NCI-H345 treated with DMSO at 0.1 percent for 48 hours (cell line): Measurements from ENCODE around the gene NME5.
"Not testable (repeated sequence)": the region's sequence is repeated elsewhere in the genome, so short reads cannot be mapped to it uniquely, and the experiment has no call there.

Source experiments
- DNase-seq: peaks from one replicate; lab custom pipeline; 2025; ENCODE audit not compliant: unreplicated experiment; lab: John Stamatoyannopoulos, UW

NME5 gene

DNA sequence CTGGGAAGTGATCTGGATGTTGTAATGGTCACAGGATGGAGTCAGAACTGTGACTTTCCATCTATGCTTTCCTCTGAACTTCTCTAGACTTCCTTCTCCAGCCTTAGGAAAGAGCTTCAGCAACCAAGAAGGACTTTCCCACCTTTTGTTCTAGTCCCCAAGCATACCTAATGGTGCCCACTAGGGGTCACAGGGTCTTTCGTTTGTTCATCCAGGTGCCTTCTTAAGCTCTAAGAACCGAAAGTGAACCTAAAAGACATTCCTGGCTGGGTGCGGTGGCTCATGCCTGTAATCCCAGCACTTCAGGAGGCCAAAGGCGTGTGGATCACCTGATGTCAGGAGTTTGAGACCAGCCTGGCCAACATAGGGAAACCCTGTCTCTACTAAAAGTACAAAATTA, 57.2 kb downstream of the NME5 start:
- no peak for DNase-seq

DNA sequence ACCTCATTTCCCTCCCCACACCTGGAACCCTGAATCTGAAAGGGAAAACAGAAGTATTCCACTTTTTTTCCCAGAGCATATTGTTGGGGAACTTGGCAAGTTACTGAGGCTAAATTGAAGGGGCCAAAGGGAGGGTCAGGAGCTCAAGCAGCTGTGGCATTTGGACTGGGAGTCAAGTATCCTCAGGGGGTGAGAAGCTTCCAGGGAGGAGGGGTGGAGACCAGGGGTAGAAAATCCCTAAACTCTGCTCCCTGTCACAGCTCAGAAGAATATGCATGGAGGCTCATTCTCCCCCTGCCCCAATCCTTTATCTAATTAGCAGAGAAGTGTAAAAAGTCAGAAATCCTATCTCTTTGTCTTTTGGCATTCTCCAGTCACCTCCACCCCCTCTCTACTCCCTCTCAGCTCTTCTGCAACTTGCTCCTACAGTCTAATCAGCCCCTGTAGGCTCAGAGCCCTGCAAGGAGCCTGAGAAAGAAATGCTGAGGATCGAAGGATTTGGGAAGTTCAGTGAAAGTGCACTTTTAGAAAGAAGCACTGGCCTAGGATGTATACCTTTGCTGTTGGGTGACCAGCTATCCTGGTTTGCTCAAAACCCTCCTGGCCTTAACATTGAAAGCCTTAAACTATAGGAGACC, 61.1 kb downstream of the NME5 start:
- no peak for DNase-seq

DNA sequence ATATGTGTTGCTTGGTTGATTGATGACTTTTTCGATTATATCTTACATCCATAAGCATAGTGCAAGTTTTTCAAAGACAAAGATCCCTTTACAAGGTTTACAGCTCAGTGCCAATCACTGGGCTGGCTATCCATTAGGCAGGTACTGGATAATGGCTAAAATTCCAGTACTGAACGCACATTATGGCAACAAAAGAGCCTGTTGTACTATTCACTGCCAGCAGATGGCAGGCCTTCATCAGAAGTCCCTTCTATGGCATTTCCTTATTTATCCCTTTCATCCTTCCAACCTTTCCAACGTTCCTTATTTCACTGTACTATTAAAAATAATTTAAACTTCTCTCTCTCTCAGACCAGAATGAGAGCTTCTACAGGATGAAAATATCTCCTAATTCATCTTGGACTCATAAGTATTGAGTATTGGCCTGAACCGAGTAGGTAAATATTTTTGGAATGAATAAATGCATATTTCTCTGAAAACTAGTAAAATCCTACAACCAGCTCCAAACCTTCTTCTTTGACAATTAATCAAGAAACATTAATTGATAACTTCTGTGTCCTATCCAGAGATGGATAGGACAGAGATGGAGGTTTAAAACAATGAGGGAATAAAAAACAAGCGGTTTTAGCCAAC, 62.0 kb downstream of the NME5 start:
- peak; percentile 48 for DNase-seq

DNA sequence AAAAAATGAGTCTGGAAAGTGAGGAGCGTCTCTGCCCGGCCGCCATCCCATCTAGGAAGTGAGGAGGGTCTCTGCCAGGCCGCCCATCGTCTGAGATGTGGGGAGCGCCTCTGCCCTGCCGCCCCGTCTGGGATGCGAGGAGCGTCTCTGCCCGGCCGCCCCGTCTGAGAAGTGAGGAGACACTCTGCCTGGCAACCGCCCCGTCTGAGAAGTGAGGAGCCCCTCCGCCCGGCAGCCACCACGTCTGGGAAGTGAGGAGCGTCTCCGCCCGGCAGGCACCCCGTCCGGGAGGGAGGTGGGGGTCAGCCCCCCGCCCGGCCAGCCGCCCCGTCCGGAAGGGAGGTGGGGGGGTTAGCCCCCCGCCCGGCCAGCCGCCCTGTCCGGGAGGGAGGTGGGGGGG, 69.2 kb downstream of the NME5 start:
- DNase-seq: not testable (repeated sequence)

DNA sequence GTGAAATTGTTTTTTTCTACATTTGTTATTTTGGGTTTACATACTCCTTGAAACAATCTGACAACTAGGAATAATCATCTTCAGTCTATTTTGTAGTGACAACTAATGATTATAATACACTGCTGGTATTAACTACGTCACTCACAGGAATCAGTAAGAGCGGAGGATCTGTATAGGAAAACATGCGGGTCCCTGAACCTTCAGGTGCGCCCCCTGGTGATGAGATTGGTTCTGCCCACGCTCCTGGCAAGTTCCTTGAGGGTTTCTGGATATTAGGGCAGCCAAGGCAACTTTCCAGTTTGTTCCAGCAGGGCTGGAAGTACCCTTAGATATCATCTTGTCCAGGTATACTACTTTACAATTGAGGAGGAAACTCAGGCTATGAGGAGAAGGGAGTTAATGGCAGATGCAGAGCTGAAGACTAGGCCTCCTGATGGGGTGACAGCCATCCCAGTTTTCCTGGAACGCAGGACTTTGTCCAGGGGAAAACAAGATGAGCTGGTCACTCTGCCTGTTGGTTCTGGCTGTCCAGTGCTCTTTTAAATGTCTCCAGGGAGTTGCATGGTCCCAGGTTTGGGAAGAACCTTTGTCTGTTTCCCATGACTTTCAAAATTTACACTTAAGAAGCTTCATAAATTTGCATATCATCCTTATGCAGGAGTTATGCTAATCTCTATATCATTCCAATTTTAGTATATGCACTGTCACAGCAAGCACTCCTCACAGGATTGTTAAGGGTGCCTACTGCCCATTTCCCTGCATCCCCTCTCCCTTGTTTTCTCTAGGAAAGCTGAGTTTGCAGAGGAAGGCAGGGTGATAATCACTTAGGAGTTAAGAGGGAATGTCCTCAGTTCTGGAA, 70.3 kb downstream of the NME5 start:
- DNase-seq: peak; percentile 60

DNA sequence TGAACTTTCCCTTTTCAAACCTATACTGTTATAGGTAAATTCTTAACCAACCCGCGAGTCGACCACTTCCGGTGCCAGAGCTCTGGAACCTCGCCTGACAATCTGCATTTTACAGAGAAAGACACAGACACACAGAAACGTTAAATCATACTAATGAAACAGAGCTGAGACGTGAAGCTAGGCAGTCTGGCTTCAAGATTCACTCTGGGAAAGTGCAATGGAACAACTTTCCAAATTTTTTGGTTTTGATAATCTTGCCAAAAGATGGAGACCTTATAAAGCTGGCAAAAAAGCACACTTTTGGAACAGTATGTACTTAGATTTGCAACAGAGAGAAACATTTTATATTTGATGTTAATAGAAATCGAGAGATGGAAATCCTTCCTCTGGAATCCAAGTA, 71.3 kb downstream of the NME5 start:
- DNase-seq: no peak
